ENCODE data around the gene TMEM247.
A peak's percentile ranks its signal among the peaks of the same experiment; 100 is the strongest.

Gene TMEM247

GRCh38 chr2:46479265-46479664, at the start of gene TMEM247:
TMEM247 (plus strand) TSS chr2:46479565.
- in situ Hi-C loops (cut with HindIII; ENCODE audit: low pct_unique_long_range_greater_than_20kb, low sequenced_read_pairs): no loop called here
- DNase-seq (ENCODE audit: low read depth in 1 of 2, low spot score in 1 of 2): no peak
- no peak for TF ChIP-seq JUND (IDR thresholded peaks at IDR 0.05; ENCODE audit: low read depth)

GRCh38 chr2:46430413-46430812, 49.0 kb upstream of the TMEM247 start:
- no peak for TF ChIP-seq JUND (IDR thresholded peaks at IDR 0.05; ENCODE audit: low read depth)
- DNase-seq (ENCODE audit: low read depth in 1 of 2, low spot score in 1 of 2): no peak
- in situ Hi-C loops (cut with HindIII; ENCODE audit: low pct_unique_long_range_greater_than_20kb, low sequenced_read_pairs): no loop called here

- in situ Hi-C loops (cut with HindIII; ENCODE audit: low pct_unique_long_range_greater_than_20kb, low sequenced_read_pairs): no loop called here
- no peak for TF ChIP-seq JUND (IDR thresholded peaks at IDR 0.05; ENCODE audit: low read depth)
- no peak for DNase-seq (ENCODE audit: low read depth in 1 of 2, low spot score in 1 of 2)
Observed at GRCh38 chr2:46430992-46431391, 48.4 kb upstream of the TMEM247 start.

DNA sequence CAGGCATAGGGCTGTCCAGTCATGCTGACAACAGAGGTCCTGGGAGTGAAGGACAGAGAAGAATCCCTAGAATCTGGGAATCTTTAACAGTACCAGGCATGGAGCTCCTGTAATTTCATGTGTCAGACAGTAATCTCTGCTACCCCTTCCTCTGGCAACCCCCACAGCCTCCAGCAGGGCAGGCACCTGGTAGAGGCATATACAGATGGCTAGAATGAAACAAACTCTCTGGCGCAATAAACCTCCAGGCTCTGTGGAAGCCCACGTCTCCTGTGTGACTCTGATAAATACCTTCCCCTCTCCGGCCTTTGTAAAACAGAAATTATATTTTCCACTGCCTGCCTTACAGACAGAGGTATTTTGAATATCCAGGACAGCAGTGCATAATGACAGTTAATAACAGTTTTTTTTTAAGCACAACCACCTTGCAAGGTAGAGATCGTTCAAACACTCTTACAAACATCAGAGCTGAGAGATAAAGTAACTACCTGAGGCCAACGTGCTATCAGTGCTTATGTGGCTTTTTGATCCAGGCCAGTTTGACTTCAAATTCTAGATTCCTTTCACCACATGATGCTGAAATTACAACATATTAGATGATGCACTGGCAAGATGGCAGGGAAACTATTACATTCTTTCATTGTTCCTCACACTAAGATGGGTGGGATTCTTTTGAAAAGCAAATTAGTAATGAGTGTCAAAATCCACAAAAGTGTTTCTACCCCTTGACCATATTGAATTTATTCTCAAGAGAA, 47.7 kb upstream of the TMEM247 start:
- in situ Hi-C loops (cut with HindIII; ENCODE audit: low pct_unique_long_range_greater_than_20kb, low sequenced_read_pairs): no loop called here
- no peak for DNase-seq (ENCODE audit: low read depth in 1 of 2, low spot score in 1 of 2)
- no peak for TF ChIP-seq JUND (IDR thresholded peaks at IDR 0.05; ENCODE audit: low read depth)

GRCh38 chr2:46434851-46435273, 44.5 kb upstream of the TMEM247 start:
- peak in 1 of 2 experiments; percentile 63 for DNase-seq (ENCODE audit: low read depth in 1 of 2, low spot score in 1 of 2)
- in situ Hi-C loops (cut with HindIII; ENCODE audit: low pct_unique_long_range_greater_than_20kb, low sequenced_read_pairs): no loop called here
- TF ChIP-seq JUND (IDR thresholded peaks at IDR 0.05; ENCODE audit: low read depth): no peak

DNA sequence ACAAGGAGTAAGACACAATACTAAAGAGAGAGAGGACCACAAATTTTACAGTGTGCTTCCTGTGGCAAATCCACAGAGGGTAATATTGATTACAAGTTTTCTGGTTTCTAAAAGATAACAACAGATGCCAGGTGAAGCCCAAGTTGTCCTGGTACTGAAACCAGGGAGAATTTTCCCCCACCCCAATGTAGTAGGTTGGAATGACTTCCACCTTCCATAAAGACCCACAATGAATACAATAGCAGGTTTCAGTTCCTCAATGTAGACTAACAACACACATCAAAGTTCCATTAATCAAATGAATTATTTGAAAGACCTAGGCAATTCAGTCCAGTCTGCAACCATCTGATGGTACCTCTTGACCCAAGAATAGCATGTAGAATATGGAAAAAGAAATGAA, 44.0 kb upstream of the TMEM247 start:
- no peak for TF ChIP-seq JUND (IDR thresholded peaks at IDR 0.05; ENCODE audit: low read depth)
- DNase-seq (ENCODE audit: low read depth in 1 of 2, low spot score in 1 of 2): no peak
- in situ Hi-C loops (cut with HindIII; ENCODE audit: low pct_unique_long_range_greater_than_20kb, low sequenced_read_pairs): no loop called here

GRCh38 chr2:46435796-46436360, 43.5 kb upstream of the TMEM247 start:
- no peak for TF ChIP-seq JUND (IDR thresholded peaks at IDR 0.05; ENCODE audit: low read depth)
- in situ Hi-C loops (cut with HindIII; ENCODE audit: low pct_unique_long_range_greater_than_20kb, low sequenced_read_pairs): no loop called here
- no peak for DNase-seq (ENCODE audit: low read depth in 1 of 2, low spot score in 1 of 2)

DNA sequence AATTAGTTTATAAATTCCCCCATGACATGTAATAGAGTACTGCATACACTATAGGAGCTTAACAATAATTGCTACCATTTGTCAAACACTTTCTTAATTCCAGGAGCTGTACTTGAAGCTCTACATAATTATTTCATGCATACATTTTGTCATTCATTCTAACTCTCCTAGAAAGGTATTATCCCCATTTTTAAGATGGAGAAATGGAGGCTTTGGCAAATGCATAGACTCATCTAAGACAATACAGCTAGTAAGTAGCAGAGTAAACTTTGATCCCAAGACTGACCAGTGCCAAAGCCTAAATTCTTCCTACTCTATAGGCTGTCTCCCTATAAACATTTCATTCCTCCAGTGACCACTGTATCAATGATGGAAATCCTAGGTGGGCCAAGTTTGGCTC, 42.6 kb upstream of the TMEM247 start:
- no peak for DNase-seq (ENCODE audit: low read depth in 1 of 2, low spot score in 1 of 2)
- in situ Hi-C loops (cut with HindIII; ENCODE audit: low pct_unique_long_range_greater_than_20kb, low sequenced_read_pairs): no loop called here
- TF ChIP-seq JUND (IDR thresholded peaks at IDR 0.05; ENCODE audit: low read depth): no peak

DNA sequence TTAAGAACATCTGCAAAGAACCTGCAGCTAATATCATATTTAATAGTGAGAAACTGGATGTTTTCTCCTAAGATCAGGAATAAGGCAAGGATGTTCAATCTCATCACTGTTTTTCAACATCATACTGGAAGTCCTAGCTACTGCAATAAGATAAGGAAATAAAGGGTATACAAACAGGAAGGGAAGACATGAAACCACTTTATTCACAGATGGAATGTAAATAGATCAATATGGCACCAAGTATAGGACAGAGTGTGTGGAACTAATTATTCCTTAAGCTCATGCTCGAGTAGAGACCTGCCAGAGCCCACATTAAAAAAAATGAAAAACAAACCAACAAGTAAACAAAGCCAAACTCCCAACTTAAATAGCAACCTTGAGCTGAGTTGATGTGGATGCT, 41.3 kb upstream of the TMEM247 start:
- DNase-seq (ENCODE audit: low read depth in 1 of 2, low spot score in 1 of 2): no peak
- in situ Hi-C loops (cut with HindIII; ENCODE audit: low pct_unique_long_range_greater_than_20kb, low sequenced_read_pairs): no loop called here

DNA sequence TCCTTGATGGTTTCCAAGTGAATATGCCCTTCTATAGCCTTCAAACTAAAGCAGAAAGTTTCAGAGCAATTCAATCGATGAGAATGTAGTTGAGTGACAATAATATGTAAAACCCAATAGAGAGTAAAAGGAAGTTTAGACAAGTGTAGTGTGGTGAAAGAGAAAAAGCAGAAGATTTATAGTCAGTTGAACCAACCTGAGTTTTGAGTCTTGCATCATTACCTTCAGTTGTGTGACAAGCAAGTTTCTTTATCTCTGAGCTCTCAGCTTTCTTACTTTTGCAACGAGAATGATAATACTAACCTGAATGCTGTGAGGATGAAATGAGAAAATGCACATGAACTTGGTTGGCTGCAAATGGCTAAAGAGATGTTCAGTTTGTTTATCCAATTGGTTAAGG, 40.6 kb upstream of the TMEM247 start:
- no peak for TF ChIP-seq JUND (IDR thresholded peaks at IDR 0.05; ENCODE audit: low read depth)
- in situ Hi-C loops (cut with HindIII; ENCODE audit: low pct_unique_long_range_greater_than_20kb, low sequenced_read_pairs): no loop called here
- no peak for DNase-seq (ENCODE audit: low read depth in 1 of 2, low spot score in 1 of 2)

More for the DNA sequence above, 41.3 kb upstream of the TMEM247 start:
- TF ChIP-seq JUND (IDR thresholded peaks at IDR 0.05; ENCODE audit: low read depth): no peak

- no peak for DNase-seq (ENCODE audit: low read depth in 1 of 2, low spot score in 1 of 2)
- in situ Hi-C loops (cut with HindIII; ENCODE audit: low pct_unique_long_range_greater_than_20kb, low sequenced_read_pairs): no loop called here
- TF ChIP-seq JUND (IDR thresholded peaks at IDR 0.05; ENCODE audit: low read depth): no peak
Observed at GRCh38 chr2:46439582-46439981, 39.8 kb upstream of the TMEM247 start.

DNA sequence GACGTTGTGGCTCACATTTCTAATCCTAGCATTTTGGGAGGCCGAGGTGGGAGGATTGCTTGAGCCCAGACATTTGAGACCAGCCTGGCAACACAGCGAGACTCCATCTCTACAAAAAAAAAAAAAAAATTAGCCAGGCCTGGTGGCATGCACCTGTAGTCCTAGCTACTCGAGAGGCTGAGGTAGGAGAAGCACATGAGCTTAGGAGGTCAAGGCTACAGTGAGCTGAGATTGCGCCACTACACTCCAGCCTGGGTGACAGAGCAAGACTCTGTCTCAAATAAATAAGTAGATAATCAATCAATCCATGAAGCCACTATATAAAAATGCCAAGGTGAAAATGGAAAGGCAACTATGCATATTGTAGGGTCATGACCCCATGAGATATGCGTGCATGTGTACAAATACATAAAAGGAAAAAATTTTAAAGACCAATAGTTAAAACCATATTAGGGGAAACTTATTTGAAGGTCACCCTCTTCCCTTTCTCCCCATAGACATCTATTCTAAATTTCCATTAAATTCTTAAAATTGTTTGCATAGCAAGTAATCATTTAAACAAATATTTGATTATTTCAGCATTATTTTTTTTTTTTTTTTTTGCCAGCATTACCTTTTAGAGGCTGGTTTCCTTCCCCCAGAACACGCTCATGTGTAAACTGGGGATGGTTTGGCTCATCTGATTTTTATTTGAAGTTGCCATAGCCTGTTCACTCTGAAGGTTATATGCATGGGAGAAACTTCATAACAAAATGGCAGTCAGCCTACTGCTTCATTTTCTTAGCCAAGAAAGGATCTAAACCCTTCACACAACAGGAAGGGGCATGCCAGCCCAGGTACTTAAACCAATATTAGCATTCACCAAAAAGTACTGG, 37.3 kb upstream of the TMEM247 start:
- no peak for DNase-seq (ENCODE audit: low read depth in 1 of 2, low spot score in 1 of 2)
- in situ Hi-C loops (cut with HindIII; ENCODE audit: low pct_unique_long_range_greater_than_20kb, low sequenced_read_pairs): no loop called here
- no peak for TF ChIP-seq JUND (IDR thresholded peaks at IDR 0.05; ENCODE audit: low read depth)

DNA sequence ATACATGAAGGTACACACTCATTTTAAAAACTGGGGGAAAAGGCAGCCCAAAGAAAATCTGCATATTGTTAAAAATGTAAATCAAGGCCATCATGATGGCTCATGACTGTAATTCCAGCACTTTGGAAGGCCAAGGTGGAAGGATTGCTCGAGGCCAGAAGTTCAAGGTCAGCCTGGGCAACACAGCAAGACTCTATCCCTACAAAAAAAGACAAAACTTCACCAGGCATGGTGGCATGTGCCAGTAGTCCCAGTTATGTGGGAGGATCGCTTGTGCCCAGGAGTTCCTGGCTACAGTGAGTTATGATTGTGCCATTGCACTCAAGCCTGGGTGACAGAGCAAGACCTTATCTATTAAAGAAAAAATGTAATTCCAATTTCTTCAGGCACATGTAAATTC, 34.6 kb upstream of the TMEM247 start:
- in situ Hi-C loops (cut with HindIII; ENCODE audit: low pct_unique_long_range_greater_than_20kb, low sequenced_read_pairs): no loop called here
- DNase-seq (ENCODE audit: low read depth in 1 of 2, low spot score in 1 of 2): no peak
- no peak for TF ChIP-seq JUND (IDR thresholded peaks at IDR 0.05; ENCODE audit: low read depth)

Data from T47D (cell line).